Measurements from ENCODE around the gene TBL2. TPM values are rescaled to one million over a fixed set of nuclear protein-coding genes. Genes with fewer than 3 reads are reported as not detected.
"Not testable (repeated sequence)": the region's sequence is repeated elsewhere in the genome, so short reads cannot be mapped to it uniquely, and the experiment has no call there.

Gene TBL2, protein sequence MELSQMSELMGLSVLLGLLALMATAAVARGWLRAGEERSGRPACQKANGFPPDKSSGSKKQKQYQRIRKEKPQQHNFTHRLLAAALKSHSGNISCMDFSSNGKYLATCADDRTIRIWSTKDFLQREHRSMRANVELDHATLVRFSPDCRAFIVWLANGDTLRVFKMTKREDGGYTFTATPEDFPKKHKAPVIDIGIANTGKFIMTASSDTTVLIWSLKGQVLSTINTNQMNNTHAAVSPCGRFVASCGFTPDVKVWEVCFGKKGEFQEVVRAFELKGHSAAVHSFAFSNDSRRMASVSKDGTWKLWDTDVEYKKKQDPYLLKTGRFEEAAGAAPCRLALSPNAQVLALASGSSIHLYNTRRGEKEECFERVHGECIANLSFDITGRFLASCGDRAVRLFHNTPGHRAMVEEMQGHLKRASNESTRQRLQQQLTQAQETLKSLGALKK
- 10 to 100 TPM; 38.9 to 46.2 (median 41.1) TPM for polyA plus RNA-seq (ENCODE audit: insufficient read length in 4 of 4)

DNA sequence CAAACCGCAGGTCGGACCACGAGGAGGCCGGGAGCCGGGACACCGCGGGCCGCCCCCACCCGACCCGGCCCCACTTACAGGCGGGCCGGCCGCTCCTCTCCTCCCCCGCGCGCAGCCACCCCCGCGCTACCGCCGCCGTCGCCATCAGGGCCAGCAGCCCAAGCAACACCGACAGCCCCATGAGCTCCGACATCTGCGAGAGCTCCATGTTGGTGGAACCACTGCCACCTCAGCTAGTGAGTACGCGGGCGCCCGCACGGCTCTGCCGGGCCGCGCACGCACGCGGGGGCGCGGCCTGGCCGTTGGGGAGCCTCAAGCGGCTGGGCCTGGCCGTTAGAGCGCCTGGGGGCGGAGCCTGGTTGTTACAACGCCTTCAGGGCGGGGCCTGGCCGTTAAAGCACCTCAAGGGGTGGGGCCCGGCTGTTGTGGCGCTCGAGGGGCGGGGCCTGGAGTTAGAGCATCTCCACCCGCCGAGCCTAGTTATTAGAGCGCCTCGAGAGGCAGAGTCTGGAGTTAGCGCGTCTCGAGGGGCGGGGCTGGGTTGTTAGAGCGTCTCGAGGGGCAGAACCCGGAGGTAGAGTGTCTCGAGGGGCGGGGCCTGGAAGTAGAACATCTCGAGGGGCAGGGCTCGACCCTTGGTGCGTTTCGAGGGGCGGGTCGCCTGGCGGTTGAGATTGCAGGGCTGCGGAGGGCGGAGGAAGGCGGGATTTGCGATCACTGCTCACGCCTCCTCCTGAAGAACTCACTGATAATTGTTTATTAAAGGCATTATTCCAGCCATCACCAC, at the start of gene TBL2:
TBL2 (minus strand) TSS at position 238 of the 787 bp plus-strand sequence; CDS start at position 208, 30 bp downstream.
- peak; percentile 97 to 98 (median 98) for DNase-seq (ENCODE audit: low read depth in 4 of 4, low spot score in 3 of 4)

DNA sequence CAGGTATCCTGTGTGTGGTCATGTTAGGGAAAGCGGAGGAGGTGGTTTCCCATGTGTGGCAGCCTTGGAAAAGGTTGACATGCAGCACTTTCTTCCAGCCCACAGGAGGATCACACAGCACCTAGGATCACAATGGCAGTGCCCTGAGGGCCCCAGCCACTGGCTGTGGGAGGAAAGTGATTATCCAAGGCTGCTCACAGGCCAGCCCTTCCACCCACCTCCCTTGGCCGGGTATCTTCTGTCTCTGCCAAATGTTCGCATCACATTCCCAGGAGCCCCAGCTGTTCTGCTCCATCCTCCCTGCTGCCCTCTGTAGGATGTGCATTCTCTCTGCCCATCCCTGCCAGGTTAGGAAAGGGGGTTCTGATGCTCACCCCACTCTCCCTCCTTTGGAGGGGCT, 48.4 kb upstream of the TBL2 start:
- no peak for DNase-seq (ENCODE audit: low read depth in 4 of 4, low spot score in 3 of 4)

DNA sequence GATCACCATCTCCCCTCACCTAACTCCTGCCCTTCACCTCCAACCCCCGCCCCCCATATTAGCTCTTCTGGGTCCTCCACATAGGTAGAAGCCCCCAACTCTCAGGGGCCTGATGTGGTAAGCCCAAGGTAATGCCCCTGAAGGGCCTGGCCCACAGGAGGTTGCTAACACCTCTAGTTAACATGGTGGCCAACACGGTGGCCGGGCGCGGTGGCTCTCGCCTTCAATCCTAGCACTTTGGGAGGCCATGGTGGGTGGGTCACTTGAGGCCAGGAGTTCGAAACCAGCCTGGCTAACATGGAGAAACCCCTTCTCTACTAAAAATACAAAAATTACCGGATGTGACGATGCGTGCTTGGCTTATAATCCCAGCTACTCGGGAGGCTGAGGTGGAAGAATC, 46.9 kb upstream of the TBL2 start:
- no peak for DNase-seq (ENCODE audit: low read depth in 4 of 4, low spot score in 3 of 4)

DNA sequence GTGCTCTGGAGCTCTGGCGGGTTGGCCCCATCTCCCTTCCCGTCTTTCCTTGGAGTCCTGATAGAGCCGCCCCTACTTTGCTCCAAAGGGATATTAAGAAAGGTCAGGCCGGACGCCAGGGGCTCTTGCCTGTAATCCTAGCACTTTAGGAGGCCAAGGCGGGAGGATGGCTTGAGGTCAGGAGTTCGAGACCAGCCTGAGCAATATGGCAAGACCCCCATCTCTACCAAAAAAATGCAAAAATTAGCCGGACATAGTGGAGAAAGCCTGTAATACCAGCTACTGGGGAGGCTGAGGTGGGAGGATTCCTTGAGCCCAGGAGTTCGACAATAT, 46.3 kb upstream of the TBL2 start:
- DNase-seq (ENCODE audit: low read depth in 4 of 4, low spot score in 3 of 4) = no peak

DNA sequence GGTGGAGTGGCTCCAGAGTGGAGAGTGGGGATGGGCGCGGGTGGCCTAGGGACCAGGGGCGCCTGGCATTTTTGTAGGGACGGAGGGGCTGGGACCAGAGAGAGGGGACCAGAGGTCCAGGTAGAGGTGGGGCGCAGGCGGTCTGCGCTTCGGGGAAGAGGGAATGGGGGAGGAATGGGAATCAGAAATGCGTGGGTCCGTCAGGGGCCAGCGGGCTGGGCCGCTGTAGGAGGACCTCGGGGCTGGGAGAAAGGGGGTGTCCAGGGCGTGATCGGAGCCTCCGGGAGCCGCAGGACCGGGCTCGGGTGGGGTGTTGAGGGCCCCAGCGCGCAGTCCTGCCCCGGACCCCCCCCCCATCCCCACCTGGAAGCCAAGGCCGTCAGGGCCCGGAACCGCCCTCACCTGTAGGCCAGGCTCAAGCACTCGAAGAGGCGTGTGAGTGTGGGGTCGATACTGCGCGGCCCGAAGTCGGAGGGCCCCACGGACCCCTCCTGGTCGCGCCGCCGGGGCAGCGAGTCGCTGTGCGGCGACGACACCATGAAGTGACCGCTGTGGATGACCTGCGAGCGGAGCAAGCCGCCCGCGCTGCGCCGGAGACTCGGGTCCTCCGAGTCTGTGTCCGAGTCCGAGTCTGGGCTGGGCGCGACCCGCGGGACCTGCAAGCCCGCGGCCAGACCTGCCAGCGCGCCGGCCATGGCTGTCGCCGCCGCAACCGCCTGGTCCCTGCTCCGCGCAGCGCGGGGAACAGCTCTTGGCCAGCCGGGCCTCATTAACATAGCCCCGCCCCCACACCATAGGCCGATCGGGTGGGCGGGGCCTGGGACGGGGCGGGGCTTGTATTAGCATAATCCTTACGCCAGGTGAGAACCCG, 45.7 kb upstream of the TBL2 start, which contains the start of gene MLXIPL:
MLXIPL (minus strand) TSS at position 725 of the 871 bp plus-strand sequence; CDS start at position 695, 30 bp downstream.
- peak in 2 of 4 donors; percentile 64 to 68 for DNase-seq (ENCODE audit: low read depth in 4 of 4, low spot score in 3 of 4)

DNA sequence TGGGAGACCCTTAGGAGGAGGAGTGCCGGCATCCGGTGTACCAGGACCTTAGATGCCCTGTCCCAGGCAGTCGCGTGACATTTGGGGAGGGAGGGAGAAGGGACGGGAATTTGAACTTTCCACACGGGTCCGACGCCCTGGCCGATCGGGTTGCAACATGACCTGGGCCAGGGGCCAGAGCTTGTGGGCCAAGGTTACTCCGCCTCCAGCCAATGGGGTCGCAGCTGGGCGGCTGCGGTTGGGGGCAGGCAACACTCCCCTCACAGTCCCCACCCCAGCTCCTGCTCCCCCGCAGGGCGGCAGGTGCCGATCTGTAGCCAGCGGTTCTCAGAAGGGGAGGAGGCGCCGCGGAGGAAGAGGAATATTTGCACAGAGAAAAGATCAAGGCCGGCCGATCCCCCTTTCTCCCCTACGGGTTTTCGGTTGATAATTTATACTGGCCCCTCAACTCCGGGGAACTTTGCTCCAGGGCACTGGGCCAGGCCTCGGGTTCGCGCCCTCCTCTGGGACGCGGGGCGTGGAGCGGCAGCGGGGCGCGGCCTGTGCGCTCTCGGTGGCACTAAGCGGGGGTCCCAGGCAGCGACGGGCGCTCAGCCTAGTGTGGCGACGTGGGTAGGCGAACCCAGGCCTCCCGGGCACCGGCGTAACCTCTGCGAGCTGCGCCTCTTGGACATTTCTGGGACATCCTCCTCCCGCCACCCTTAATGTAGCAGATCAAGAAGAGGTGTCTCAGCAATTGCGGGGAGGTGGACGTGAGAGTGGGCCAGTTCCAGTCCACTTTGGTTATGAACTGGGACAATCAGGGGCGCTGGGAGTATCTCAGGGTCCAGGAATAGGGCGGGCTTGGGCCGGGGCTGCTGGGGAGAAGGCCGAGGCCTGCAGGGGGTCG, 44.8 kb upstream of the TBL2 start:
- DNase-seq (ENCODE audit: low read depth in 4 of 4, low spot score in 3 of 4) = no peak

DNA sequence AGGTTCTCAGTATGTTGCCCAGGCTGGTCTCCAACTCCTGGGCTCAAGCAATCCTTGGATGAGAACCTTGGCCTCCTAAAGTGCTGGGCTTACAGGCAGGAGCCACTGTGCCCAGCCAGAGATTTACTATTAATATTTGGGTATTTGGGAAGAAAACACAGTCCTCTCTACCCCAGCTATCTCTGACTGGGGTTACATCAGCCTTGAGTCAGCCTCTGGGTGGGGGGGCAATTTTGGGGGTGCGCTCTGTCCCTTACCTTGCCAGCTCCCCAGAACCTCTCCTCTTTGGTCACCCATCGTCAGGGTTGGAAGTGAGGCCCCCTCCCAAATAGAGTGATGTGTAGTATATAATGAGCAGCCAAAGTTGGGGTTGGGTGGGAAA, 44.1 kb upstream of the TBL2 start:
- no peak for DNase-seq (ENCODE audit: low read depth in 4 of 4, low spot score in 3 of 4)

DNA sequence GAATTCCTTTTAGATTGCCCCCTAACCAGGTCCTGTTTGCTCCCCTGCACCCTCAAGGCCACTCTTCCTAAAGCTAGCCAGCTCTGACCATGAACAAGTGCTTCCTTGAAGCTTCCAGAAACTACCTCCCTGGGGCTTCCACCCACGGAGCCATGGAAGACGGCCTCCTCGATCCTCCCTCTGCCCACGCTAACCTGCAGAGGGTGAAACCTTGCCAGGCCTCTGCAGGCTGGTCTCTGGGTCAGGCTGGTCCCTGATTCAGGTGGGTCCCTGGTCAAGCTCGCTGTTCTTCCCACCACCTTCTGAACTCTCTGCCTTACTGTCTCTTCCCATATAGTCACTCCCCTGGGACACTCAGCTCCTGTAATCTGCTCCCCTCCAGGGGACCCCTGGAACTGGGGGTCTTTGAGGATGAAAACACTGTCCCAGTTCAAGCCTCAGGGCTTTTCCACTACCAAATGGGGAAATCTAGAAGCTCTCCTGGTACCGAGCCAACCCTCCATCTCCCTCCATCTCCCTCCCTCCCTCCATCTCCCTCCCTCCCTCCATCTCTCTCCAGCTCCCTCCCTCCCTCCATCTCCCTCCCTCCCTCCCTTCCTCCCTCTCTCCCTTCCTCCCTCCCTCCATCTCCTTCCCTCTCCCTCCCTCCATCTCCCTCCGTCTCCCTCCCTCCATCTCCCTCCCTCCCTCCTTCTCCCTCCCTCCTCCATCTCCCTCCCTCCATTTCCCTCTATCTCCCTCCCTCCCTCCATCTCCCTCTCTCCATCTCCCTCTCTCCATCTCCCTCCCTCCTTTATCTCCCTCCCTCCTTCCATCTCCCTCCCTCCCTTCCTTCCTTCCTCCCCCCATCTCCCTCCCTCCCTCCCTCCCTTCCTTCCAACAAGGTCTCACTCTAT, 43.0 kb upstream of the TBL2 start:
- no peak for DNase-seq (ENCODE audit: low read depth in 4 of 4, low spot score in 3 of 4)

DNA sequence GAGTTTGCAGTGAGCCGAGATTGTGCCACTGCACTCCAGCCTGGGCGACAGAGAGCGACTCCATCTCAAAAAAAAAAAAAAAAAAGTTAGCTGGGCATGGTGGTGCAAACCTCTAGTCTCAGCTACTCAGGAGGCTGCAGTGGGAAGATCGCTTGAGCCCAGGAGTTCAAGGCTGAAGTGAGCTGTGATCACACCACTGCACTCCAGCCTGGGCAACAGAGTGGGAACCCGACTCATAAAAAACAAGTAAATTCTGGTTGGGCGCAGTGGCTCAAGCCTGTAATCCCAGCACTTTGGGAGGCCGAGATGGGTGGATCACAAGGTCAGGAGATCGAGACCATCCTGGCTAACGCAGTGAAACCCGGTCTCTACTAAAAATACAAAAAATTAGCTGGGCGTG, 41.0 kb upstream of the TBL2 start:
- not testable (repeated sequence) for DNase-seq (ENCODE audit: low read depth in 4 of 4, low spot score in 3 of 4)

DNA sequence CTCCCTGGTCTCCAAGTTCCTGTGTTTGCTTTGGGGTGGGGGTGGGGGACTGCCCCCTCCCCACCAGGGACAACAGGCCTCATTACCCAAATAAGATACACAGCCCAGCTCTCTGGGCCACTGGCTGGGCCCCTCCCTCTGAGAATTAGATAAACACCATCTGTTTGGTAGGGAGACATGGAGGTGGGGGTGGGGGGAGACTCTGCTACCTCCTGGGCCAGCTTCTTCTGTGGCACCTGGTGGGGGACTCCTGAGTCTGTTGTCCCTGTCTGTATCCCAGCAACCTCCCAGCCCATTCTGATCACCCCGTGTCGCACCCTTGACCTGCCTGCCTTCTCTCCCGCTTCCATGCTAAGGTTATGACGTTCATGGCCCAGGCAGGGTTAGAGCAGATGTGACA, 40.2 kb upstream of the TBL2 start:
- no peak for DNase-seq (ENCODE audit: low read depth in 4 of 4, low spot score in 3 of 4)

DNA sequence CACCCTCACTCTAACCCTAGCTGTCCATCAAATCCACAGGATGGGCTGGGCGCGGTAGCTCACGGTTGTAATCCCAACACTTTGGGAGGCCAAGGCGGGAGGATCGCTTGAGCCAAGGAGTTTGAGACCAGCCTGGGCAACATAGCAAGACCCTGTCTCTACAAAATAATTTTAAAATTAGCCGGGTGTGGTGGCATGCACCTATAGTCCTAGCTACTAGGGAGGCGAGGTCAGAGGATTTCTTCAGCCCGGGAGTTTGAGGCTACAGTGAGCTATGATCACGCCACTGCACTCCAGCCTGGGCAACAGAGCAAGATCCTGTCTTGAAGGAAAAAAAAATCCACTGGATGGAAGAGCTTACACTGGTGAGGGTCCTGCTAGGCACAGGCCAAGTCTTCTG, 39.1 kb upstream of the TBL2 start:
- not testable (repeated sequence) for DNase-seq (ENCODE audit: low read depth in 4 of 4, low spot score in 3 of 4)

DNA sequence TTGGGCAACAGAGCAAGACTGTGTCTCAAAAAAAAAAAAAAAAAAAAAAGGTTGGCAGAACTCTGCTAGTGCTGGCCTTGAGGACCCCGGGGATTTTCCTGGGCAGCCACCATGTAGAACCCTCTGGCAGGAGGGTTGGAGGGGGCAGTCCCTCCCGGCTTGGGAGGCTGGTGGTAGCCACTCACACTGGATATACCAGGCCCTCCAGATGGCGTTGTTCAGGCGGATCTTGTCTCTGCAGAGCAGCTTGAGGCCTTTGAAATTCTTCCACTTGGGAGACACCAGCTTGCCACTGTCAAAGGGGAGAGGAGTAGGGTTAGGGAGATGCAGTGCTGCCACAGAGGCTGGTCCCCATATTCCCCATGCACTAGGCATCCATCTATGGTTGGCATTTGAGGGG, 37.5 kb upstream of the TBL2 start:
- no peak for DNase-seq (ENCODE audit: low read depth in 4 of 4, low spot score in 3 of 4)

DNA sequence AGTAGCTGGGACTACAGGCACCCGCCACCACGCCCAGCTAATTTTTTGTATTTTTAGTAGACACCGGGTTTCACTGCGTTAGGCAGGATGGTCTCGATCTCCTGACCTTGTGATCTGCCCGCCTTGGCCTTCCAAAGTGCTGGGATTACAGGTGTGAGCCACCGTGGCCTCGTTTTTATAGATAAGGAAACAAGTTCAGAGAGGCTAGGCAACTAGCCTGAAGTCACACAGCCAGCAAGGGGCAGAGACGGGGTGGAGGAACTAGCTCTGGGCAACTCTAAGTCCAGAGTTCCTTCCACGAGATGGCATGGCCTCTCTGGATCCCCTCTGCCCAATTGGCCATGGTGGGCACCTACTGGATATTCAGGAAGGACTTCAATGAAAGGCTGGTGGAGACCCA, 36.6 kb upstream of the TBL2 start:
- not testable (repeated sequence) for DNase-seq (ENCODE audit: low read depth in 4 of 4, low spot score in 3 of 4)

DNA sequence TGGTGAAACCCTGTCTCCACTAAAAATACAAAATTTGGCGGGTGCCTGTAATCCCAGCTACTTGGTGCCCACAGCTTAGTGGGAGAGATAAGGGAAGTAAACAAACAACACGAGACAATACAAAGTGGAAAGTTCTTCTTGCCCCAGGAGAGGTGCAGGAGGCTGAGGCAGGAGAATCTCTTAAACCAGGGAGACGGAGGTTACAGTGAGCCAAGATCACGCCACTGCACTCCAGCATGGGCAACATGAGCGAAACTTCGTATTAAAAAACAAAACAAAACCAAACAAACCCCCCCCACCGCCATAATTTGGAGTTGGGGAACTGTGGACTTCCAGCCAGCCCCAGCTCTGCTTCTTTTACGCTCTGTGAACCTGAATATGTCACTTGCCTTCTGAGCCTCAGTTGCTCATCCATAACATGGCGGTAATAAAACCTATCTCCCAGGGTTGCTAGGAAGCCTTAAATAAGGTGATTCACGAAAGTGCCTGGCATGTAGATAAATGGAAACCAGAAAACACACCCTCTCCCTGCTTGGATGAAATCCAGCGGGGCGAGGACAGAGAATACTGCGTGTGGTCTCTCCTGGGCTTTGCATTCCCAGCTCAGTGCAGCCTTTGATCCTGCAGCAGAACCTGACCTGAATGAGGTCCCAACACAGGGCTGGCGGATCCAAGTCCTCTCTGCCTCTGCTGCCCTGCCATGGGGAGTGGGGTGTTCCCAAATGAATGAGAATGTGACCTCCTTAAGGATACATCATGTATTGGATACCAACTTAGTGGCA, 35.8 kb upstream of the TBL2 start:
- DNase-seq (ENCODE audit: low read depth in 4 of 4, low spot score in 3 of 4) = peak in 1 of 4 donors; percentile 44

DNA sequence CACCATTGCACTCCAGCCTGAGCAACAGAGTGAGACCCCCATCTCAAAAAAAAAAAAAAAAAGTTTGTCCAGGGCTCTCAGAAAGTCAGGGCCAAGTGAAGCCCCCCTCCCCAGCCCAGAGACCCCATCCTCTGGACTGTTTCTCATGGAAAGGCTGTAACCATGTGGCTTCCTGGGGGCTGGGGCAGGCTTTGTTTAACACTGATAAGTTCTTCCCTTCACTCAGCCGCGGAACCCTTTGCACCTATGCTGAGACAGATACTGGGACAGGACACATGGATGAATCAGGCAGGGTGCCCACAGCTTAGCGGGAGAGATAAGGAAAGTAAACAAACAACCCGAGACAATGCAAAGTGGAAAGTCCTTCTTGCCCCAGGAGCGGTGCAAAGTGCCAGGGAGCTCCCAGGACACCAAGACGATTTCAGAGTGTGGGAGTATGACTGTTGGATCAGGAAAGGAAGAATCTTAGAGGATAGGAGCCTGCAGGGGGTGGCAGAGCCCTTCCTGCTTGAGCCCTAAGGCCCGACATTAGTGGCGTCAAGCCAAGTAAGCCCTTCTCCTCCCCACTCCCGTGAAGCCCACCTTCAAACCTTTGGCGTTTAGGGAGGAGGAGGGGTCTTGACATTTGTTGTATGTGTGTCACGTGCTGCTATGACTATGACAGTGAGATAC, 34.4 kb upstream of the TBL2 start:
- DNase-seq (ENCODE audit: low read depth in 4 of 4, low spot score in 3 of 4) = no peak

DNA sequence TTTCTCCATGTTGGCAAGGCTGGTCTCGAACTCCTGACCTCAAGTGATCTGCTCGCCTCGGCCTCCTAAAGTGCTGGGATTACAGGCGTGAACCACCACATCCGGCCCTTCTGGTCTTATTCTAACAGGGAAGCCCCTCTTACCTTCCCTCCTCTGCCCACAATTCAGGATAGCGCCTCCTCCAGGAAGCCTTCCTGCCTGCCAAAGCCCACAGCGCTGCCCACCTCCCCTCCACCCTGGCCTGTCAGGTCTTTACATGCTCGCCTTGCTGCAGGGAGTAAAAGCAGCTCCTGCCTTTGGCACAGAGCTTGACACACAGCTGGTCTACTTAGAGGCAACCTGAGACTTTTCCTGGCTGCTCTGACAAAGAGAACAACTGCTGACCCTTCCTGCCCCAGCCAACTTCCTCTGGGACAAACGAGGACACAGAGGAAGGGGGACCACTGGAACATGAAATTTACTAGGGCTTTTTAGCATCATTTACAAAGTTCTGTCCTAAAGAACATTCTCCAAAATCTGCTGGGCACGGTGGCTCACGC, 32.7 kb upstream of the TBL2 start:
- DNase-seq (ENCODE audit: low read depth in 4 of 4, low spot score in 3 of 4) = no peak

DNA sequence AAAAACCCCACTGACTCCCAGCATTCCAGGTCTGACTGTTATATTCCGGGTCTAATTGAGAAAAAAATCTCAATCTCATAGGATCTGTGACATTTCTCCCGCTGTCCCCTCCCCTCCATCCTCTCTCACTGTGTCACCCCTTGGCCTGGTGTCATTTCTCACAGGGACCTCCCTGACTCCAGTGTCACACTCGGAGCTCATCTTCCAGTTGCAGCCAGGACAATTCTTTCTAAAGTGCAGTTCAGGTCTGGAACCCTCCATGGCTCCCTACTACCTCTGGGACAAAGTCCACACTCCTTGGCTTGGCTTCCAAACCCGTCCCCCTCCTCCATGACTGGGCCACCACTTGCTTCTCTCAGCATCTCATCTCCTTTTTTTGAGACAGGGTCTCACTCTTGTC, 31.7 kb upstream of the TBL2 start:
- DNase-seq (ENCODE audit: low read depth in 4 of 4, low spot score in 3 of 4) = no peak

All from right renal pelvis (tissue), 4 donors.